Measurements from ENCODE around the gene FNDC5.

The FNDC5 gene

DNA sequence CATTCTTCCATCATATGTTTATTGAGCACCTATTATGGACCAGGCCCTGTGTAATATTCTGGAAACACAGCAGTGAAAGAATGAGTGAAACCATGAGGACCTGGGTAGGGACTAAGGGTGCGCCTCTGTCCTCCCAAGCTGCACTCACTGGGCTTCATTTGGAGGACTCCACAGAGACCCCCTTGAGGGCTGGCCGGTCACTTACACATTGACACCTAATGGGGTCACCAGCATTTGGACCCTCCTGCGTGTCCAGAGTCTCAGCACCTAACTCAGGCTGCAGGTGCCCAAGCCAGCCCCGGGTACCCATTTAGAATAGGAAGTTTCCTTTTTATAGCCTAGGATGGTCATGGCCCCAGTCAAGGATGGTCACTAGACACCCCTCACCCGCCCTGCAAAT lies 2.8 kb upstream of the FNDC5 start:
- CTCF ChIA-PET = interaction anchor here (0.6 to 1.8 kb wide), 2 partner anchors 13 to 122 kb away, joined by 3 to 7 read pairs; partner anchors contain the start of gene HPCA
- no peak overlapping the region for H3K27ac ChIP-seq
- POLR2A ChIA-PET (ENCODE audit: low non-redundant PET) = no interaction called here

DNA sequence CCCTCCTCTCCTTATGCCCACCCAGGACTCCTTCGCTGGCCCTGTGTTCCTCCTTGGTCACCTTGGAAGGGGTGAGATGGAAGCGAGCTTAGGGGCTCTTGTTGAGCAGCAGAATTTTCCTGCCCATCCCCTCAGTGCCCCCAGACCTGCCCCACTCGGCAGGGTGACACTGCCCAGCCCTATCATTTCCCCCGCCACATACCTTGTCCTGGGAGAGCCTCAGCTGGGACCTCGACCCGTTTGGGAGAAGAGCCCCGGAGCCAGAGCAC lies 1.4 kb upstream of the FNDC5 start:
- DNase-seq (ENCODE audit: low spot score) = no peak
- ChIA-PET POLR2A (ENCODE audit: low non-redundant PET) (no interaction called here), CTCF (interaction anchor here (0.5 to 1.8 kb wide), 9 partner anchors 9 to 384 kb away, joined by 3 to 11 read pairs (median 5); partner anchors contain the start of gene HPCA)
- TF ChIP-seq, protein P1, sequence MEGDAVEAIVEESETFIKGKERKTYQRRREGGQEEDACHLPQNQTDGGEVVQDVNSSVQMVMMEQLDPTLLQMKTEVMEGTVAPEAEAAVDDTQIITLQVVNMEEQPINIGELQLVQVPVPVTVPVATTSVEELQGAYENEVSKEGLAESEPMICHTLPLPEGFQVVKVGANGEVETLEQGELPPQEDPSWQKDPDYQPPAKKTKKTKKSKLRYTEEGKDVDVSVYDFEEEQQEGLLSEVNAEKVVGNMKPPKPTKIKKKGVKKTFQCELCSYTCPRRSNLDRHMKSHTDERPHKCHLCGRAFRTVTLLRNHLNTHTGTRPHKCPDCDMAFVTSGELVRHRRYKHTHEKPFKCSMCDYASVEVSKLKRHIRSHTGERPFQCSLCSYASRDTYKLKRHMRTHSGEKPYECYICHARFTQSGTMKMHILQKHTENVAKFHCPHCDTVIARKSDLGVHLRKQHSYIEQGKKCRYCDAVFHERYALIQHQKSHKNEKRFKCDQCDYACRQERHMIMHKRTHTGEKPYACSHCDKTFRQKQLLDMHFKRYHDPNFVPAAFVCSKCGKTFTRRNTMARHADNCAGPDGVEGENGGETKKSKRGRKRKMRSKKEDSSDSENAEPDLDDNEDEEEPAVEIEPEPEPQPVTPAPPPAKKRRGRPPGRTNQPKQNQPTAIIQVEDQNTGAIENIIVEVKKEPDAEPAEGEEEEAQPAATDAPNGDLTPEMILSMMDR (conservative IDR thresholded peaks at IDR 0.05; ENCODE audit: low read depth) = no peak
- H3K27ac ChIP-seq = no peak overlapping the region

More for the DNA sequence above, 2.8 kb upstream of the FNDC5 start:
- TF ChIP-seq, protein P1 (conservative IDR thresholded peaks at IDR 0.05; ENCODE audit: low read depth) = no peak
- no peak for DNase-seq (ENCODE audit: low spot score)

DNA sequence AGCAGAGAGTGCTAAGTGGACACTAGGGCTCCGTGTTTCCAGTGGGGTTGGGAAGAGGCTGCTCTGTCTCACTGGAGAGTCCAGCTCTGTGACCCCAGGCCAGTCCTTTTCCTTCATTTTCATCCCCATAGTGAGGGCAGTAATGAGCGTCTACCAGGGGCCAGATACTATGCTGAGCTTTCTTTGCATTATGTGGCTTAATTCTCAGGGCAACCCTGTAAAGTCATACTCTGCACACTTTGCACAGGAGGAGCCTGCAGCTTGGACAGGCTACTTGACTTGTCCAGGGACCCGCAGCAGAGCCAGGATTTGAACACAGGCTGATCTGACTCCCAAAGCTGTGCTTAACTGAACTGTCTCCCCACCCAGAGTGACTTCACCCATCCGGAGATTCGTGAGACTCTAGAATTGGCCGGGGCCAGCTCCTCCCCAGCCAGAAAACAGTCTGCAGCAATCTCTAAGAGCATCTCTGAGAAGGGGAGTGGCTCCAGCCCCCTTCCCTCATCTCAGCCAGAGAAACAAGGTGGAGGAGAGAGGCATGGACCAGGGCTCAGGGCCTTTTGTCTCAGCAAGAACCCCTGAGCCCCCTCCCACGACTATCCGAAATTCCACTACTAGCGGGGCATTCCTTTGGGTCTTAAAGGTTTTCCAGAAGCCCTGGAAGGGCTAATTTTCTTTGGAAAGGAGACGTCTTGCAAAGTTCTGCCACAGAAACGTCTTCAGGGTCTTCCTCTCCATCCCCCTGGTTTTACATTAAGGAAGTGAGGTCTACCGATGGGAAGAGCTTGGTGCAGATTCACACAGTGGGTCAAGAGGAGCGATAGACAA lies 866 bp upstream of the FNDC5 start:
- no peak overlapping the region for H3K27ac ChIP-seq
- ChIA-PET POLR2A (ENCODE audit: low non-redundant PET) (no interaction called here), CTCF (interaction anchor here (0.5 to 1.8 kb wide), 11 partner anchors 9 to 425 kb away, joined by 3 to 11 read pairs (median 5); partner anchors contain the start of gene HPCA)
- TF ChIP-seq, protein P1 (conservative IDR thresholded peaks at IDR 0.05; ENCODE audit: low read depth) = no peak
- DNase-seq (ENCODE audit: low spot score) = no peak

DNA sequence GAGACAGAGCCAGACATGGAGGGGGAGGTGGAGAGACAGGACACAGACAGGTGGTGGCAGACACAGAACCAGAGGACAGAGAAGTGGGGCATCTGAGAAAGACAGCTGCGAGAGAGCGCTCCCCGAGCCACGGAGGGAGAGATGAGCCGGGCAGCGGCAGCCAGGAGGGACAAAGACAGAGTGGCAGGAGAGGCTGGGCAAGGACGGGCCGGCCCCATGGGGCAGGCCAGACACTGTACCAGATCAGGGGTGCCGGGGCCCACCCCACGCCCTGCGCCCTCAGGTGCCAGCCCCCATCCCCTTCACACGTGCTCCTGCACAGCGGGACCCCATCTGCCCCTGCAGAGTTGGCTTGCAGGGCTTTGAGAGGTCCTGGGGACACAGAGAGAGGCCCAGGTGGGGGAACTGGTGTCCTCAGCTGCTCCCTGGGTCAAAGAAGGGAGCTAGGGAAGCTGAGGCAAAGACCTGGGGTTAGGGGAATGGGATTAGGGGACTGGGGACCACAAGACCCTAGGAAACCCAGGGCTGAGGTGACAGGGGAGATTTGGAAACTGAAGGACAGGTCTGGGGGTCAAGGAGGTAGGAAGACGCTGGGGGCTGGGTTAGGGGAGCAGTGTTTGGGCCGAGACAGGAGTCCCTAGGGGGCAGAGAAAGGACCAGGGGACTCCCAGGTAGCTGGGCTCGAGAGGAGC lies 643 bp downstream of the FNDC5 start:
- TF ChIP-seq, protein P1 (conservative IDR thresholded peaks at IDR 0.05; ENCODE audit: low read depth) = no peak
- no peak overlapping the region for H3K27ac ChIP-seq
- no peak for DNase-seq (ENCODE audit: low spot score)
- ChIA-PET CTCF (no interaction called here), POLR2A (ENCODE audit: low non-redundant PET) (no interaction called here)

DNA sequence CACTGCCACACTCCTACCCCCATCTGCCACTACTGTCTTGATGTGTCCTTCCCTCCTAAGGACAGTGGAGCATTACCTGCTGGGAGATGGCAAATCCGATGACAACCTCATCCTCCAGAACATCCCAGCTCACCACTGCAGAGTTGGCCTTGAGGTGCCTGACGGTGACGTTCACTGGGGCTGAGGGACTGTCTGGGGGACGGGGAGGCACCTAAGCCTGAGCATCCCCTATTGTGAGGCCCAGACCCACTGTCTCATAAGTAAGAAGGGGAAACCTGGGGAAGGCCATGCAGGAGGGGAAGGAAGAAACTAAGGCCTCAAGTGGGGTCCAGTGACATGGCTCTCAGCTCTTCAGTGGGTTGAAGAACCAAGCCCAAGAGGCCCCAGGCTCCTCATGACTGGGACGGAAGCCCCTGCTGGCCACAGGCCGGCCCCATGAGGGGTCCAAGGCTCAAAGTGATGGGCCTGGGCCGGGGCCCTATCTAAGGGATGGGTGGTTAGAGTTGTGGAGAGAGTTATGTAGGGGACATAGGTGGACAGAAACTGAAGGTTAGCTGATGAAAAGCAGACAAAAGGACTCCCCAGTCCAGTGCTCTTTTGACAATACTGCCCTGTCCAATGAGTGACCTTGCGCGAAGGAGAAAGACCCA lies 1.8 kb downstream of the FNDC5 start:
- ChIA-PET CTCF (interaction anchor here (0.7 kb wide), 1 partner anchor 8 kb away, joined by 3 read pairs; no protein-coding TSS in a partner anchor), POLR2A (ENCODE audit: low non-redundant PET) (no interaction called here)
- TF ChIP-seq, protein P1 (conservative IDR thresholded peaks at IDR 0.05; ENCODE audit: low read depth) = no peak
- no peak overlapping the region for H3K27ac ChIP-seq
- no peak for DNase-seq (ENCODE audit: low spot score)

DNA sequence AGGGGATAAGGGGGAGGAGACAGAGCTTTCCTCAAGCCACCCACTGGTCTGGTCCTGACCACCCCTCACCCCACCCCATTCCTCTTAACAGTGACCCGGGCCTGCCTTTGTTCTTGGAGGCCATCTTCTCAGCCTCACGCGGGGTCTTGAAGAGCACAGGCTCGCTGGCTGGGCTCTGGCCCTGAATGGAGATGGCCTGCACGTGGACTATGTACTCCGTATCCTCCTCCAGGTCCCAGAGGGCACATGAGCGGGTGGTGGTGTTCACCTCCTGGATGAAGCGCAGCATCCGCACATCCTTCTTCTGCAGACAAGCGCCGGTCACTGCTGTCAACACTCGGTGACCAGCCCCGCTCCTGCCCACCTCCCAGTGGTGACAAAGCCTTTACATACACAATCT lies 2.6 kb downstream of the FNDC5 start:
- CTCF ChIA-PET = interaction anchor here (0.7 kb wide), 1 partner anchor 9 kb away, joined by 3 read pairs; no protein-coding TSS in a partner anchor

More for the DNA sequence above, 2.6 kb downstream of the FNDC5 start:
- H3K27ac ChIP-seq = no peak overlapping the region
- no peak for DNase-seq (ENCODE audit: low spot score)
- TF ChIP-seq, protein P1 (conservative IDR thresholded peaks at IDR 0.05; ENCODE audit: low read depth) = no peak
- POLR2A ChIA-PET (ENCODE audit: low non-redundant PET) = no interaction called here

Data from RWPE1 (cell line).